Right lobe of liver (tissue), 4 donors: ENCODE data around the gene COX7B.

Experiments used
- CTCF ChIP-seq, 4 donors: fragments of 200-600 bp in 3 of 4; fragments of 450-650 bp in 1 of 4; IDR thresholded peaks; one replicate each; pipeline versions ENCODE4 v1.5.1 to v1.8.0; 2016 to 2022; ENCODE audit warnings: antibody characterized with exemption in 4 of 4, mild to moderate bottlenecking in 2 of 4
- POLR2A ChIP-seq: fragments of 450-650 bp; IDR thresholded peaks from one replicate; pipeline ENCODE4 v1.6.1; 2017; ENCODE audit warnings: antibody characterized with exemption, mild to moderate bottlenecking
- donor health status: DM: no; HTN: no; CAD: no.
- donor health status: DM: no; HTN: no; CAD: no.
- donor health status: DM: no; HTN: yes; CAD: no.

GRCh38 chrX:77937291-77937690, 38.0 kb downstream of the COX7B start:
- TF ChIP-seq POLR2A (no peak), CTCF (IDR thresholded peaks at IDR 0.05) (no peak)
